HEK293T (cell line): ENCODE results near the gene DDX47.
"Not testable (repeated sequence)": the region's sequence is repeated elsewhere in the genome, so short reads cannot be mapped to it uniquely, and the experiment has no call there.

Experiments
- CTCF ChIA-PET: fragments of 350-600 bp; formaldehyde crosslinking; extraction: SDS; loops from one replicate; lab custom pipeline; 2021; ENCODE audit warnings: antibody characterized with exemption, inconsistent platforms; lab: Yijun Ruan, JAX
- POLR2A ChIA-PET: fragments of 350-600 bp; formaldehyde crosslinking; extraction: SDS; loops from one replicate; lab custom pipeline; 2020; ENCODE audit warnings: antibody characterized with exemption, inconsistent platforms; lab: Yijun Ruan, JAX
- DNase-seq: peaks from one replicate; pipeline ENCODE4 v3.0.0; 2012; ENCODE audit warnings: mixed read lengths; ENCODE audit errors: extremely low spot score
- ARNT ChIP-seq: fragments of 450-650 bp; IDR thresholded peaks from 2 replicates; pipeline ENCODE4 v1.6.1; 2017; ENCODE audit warnings: mild to moderate bottlenecking
- BHLHE40 ChIP-seq: fragments of 450-650 bp; IDR thresholded peaks from 2 replicates; pipeline ENCODE4 v1.6.1; 2016; ENCODE audit warnings: mild to moderate bottlenecking, moderate library complexity, borderline replicate concordance
- CTBP1 ChIP-seq: fragments of 450-650 bp; IDR thresholded peaks from 2 replicates; pipeline ENCODE4 v1.6.1; 2016; ENCODE audit warnings: borderline replicate concordance
- ELF4 ChIP-seq: fragments of 450-650 bp; IDR thresholded peaks from 2 replicates; pipeline ENCODE4 v1.6.1; 2017; ENCODE audit warnings: antibody characterized with exemption
- FOXA1 ChIP-seq: fragments of 450-650 bp; IDR thresholded peaks from 2 replicates; pipeline ENCODE4 v1.6.1; 2016; ENCODE audit warnings: mild to moderate bottlenecking
- FOXM1 ChIP-seq: fragments of 450-650 bp; IDR thresholded peaks from 2 replicates; pipeline ENCODE4 v1.6.1; 2017; ENCODE audit warnings: mild to moderate bottlenecking, borderline replicate concordance
- HDGF ChIP-seq: fragments of 450-650 bp; IDR thresholded peaks from 2 replicates; pipeline ENCODE4 v1.6.1; 2017; ENCODE audit warnings: antibody characterized with exemption, borderline replicate concordance
- L3MBTL2 ChIP-seq: fragments of 450-650 bp; conservative IDR thresholded peaks from 2 replicates; pipeline ENCODE4 v1.6.1; 2016; ENCODE audit warnings: mild to moderate bottlenecking
- LEF1 ChIP-seq: fragments of 450-650 bp; IDR thresholded peaks from 2 replicates; pipeline ENCODE4 v1.6.1; 2017; ENCODE audit warnings: mild to moderate bottlenecking, borderline replicate concordance
- NFRKB ChIP-seq: fragments of 450-650 bp; IDR thresholded peaks from 2 replicates; pipeline ENCODE4 v1.6.1; 2016; ENCODE audit warnings: mild to moderate bottlenecking, moderate library complexity
- PKNOX1 ChIP-seq: fragments of 450-650 bp; IDR thresholded peaks from 2 replicates; pipeline ENCODE4 v1.6.1; 2016
- SP1 ChIP-seq: fragments of 450-650 bp; IDR thresholded peaks from 2 replicates; pipeline ENCODE4 v1.6.1; 2017
- SUZ12 ChIP-seq: fragments of 450-650 bp; IDR thresholded peaks from 2 replicates; pipeline ENCODE4 v1.6.1; 2016; ENCODE audit warnings: mild to moderate bottlenecking
- TARDBP ChIP-seq: fragments of 450-650 bp; IDR thresholded peaks from 2 replicates; pipeline ENCODE4 v1.6.1; 2016
- ZNF384 ChIP-seq: fragments of 450-650 bp; IDR thresholded peaks from 2 replicates; pipeline ENCODE4 v1.6.1; 2016

DDX47 gene

GRCh38 chr12:12837813-12838153 lies 24.6 kb downstream of the DDX47 start:
- POLR2A ChIA-PET: interaction anchor here (0.8 to 3.4 kb wide), 5 partner anchors 40 to 118 kb away, joined by 3 to 24 read pairs (median 4); partner anchors contain the start of gene GPRC5A
- TF ChIP-seq LEF1 (no peak), ZNF384 (no peak), PKNOX1 (no peak), BHLHE40 (no peak), NFRKB (no peak), CTBP1 (no peak), HDGF (no peak), FOXA1 (no peak), TARDBP (no peak)
- CTCF ChIA-PET: interaction anchor here (0.5 to 1.6 kb wide), 8 partner anchors 12 to 146 kb away, joined by 3 to 8 read pairs (median 4); partner anchors contain the start of gene DDX47
- DNase-seq: no peak

- no peak for DNase-seq
- ChIA-PET POLR2A (interaction anchor here (2.0 to 3.4 kb wide), 2 partner anchors 39 to 52 kb away, joined by 4 to 24 read pairs; partner anchors contain the start of gene GPRC5A), CTCF (interaction anchor here (0.6 to 1.6 kb wide), 2 partner anchors 13 to 27 kb away, joined by 3 to 5 read pairs; no protein-coding TSS in a partner anchor)
- TF ChIP-seq BHLHE40 (no peak), FOXA1 (no peak), CTBP1 (no peak), ARNT (no peak), FOXM1 (no peak), ZNF384 (no peak), ELF4 (no peak), HDGF (no peak), L3MBTL2 (no peak), SP1 (no peak), NFRKB (no peak), TARDBP (no peak), SUZ12 (no peak), PKNOX1 (no peak)
Observed at GRCh38 chr12:12839003-12839395, 25.9 kb downstream of the DDX47 start.

DNA sequence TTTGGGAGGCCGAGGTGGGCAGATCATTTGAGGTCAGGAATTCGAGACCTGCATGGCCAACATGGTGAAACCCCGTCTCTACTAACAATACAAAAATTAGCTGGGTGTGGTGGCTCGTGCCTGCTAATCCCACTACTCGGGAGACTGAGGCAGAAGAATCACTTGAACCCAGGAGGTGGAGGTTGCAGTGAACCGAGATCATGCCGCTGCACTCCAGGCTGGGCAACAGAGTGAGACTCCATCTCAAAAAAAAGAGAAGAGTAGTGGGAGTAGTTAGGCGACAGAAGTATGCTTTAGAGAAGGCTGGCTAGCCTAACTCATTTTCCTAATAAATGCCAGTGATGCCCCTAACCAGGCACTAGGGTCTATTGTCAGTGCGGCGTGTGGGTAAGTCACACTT lies 26.3 kb downstream of the DDX47 start:
- CTCF ChIA-PET: interaction anchor here (0.6 kb wide), 1 partner anchor 26 kb away, joined by 3 read pairs; no protein-coding TSS in a partner anchor
- POLR2A ChIA-PET, DNase-seq: not testable (repeated sequence)

DNA sequence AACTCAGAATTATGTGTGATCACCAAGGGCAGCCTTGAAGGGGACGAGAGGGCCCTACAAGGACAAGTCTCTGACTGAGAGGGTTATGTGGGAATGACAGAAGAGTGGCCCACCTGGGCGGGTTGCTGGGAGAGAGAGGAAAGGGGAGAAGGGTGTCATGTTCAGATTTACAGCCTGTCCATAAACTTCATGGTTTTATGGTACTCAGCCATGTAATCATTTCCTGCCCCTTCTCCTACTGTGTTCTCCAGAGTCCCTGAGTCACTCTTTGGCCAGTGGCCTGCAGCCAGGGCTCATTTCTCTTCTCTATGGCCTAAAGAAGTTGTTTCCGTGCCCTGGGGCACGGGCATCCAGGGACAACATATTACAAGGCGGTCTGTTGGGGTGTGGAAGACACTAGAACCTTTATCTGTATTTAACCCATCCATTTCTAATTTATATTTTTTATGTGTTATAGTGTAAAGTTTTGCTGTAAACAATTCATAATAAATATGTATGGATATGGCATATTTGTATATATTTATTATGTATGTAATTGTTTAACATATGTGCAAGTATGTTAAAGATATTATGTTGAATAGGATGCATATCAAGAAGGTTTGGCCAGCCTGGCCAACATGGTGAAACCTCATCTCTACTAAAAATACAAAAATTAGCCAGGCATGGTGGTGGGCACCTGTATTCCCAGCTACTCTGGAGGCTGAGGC lies 26.9 kb downstream of the DDX47 start:
- peak; percentile 63 for DNase-seq
- POLR2A ChIA-PET: no interaction called here
- CTCF ChIA-PET: no interaction called here
- TF ChIP-seq PKNOX1 (peak; percentile 89), CTBP1 (no peak)

- ChIA-PET CTCF (no interaction called here), POLR2A (no interaction called here)
- DNase-seq: no peak
- TF ChIP-seq SUZ12 (no peak), ZNF384 (no peak), SP1 (no peak), TARDBP (no peak), CTBP1 (no peak)
Observed at GRCh38 chr12:12840580-12840899, 27.4 kb downstream of the DDX47 start.

DNA sequence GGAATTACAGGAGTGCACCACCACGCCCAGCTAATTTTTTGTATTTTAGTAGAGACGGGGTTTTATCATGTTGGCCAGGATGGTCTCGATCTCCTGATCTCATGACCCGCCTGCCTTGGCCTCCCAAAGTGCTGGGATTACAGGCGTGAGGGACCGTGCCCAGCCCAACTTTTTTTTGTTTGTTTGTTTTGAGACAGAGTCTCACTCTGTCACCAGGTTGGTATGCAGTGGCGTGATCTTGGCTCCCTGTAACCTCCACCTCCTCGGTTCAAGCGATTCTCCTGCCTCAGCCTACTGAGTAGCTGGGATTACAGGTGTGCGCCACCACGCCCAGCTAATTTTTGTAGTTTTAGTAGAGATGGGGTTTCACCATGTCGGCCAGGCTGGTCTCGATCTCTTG lies 28.3 kb downstream of the DDX47 start:
- ChIA-PET CTCF (interaction anchor here (0.7 kb wide), 1 partner anchor 706 kb away, joined by 4 read pairs; no protein-coding TSS in a partner anchor), POLR2A (interaction anchor here (1.3 kb wide), 1 partner anchor 49 kb away, joined by 8 read pairs; the partner anchor contains the start of gene GPRC5A)
- DNase-seq: not testable (repeated sequence)

DNA sequence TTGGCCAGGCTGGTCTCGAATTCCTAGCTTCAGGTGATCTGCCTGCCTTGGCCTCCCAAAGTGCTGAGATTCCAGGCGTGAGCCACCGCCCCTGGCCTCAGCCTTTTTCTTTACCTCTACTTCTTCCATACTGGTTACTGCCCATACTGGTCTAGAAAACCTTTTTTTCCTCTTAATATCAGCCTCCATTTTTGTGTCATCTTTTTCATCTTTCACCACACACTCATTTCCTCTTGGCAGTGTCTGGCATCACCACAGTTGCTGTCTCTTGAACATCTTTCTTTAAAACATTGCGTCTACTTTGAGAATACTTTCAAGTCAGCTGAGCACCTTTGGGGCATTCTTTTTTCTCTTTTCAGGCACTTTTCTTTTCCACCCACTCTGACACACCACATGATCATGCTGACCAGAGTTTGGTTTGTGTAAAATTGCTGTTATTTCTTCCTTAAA lies 32.7 kb downstream of the DDX47 start:
- TF ChIP-seq BHLHE40: no peak
- no peak for TF ChIP-seq FOXA1
- no peak for TF ChIP-seq ZNF384
- no peak for TF ChIP-seq PKNOX1
- no peak for TF ChIP-seq ELF4
- TF ChIP-seq NFRKB: no peak
- DNase-seq: no peak
- ChIA-PET CTCF (no interaction called here), POLR2A (interaction anchor here (0.7 kb wide), 1 partner anchor 28 kb away, joined by 3 read pairs; no protein-coding TSS in a partner anchor)

GRCh38 chr12:12846780-12847179 lies 33.6 kb downstream of the DDX47 start:
- DNase-seq, POLR2A ChIA-PET: not testable (repeated sequence)
- CTCF ChIA-PET: interaction anchor here (1.9 kb wide), 1 partner anchor 10 kb away, joined by 6 read pairs; no protein-coding TSS in a partner anchor
